Measurements from ENCODE around the gene KCNAB1. TPM values are rescaled to one million over a fixed set of nuclear protein-coding genes. Genes with fewer than 3 reads are reported as not detected.
"Not testable (repeated sequence)": the region's sequence is repeated elsewhere in the genome, so short reads cannot be mapped to it uniquely, and the experiment has no call there.

The KCNAB1 gene
- total RNA-seq, 2 experiments from 2014 or later: not detected

DNA sequence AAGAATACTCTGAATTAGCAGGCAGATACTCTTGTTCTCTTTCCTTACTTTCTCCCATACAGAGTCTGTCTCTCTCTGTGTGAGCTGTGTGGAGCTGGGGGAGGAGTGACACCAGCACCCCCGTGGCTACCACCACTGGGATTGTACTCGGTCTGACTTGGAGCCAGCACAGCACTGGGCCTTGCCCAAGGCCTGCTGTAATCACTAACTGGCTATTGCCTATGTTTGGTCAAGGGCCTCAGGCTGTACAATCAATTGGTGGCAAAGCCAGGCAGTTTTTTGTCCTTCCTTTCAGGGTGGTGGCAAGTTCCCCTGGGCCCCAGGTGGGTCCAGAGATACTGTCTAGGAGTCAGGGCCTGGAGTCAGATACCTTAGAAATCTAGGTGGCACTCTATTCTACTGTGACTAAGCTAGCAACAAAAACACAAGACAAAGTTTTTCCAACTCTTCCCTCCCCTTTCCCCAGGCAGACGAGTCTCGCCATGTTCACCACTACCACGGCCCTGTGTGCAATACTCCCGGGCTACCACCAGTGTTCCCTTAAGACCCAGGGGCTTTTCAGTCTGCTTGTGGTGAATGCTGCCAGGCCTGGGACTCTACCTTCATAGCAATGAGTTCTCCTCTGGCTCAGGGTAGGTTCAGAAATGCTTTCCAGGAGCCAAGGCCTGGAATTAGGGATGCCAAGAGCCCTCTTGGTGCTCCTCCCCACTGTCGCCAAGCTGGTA, 151.8 kb downstream of the KCNAB1 start:
- peaks cover 8% of the 10 kb centered on the region for H3K9me3 Mint-ChIP-seq
- ChIA-PET POLR2A (no interaction called here), CTCF (no interaction called here)
- H3K36me3 Mint-ChIP-seq: no peaks in the 10 kb centered on the region
- no peak for DNase-seq
- no peak overlapping the region for H3K4me3 Mint-ChIP-seq
- H3K27me3 Mint-ChIP-seq: no peaks in the 10 kb centered on the region
- intact Hi-C loops (cut with micrococcal nuclease): no loop called here
- H3K4me1 Mint-ChIP-seq (ENCODE audit: low read depth): no peaks in the 10 kb centered on the region
- H3K27ac Mint-ChIP-seq: no peak overlapping the region

GRCh38 chr3:156273111-156273694, 152.8 kb downstream of the KCNAB1 start:
- Mint-ChIP-seq H3K27ac (no peak overlapping the region), H3K4me1 (ENCODE audit: low read depth) (no peaks in the 10 kb centered on the region), H3K4me3 (no peak overlapping the region), H3K9me3 (peaks cover 8% of the 10 kb centered on the region), H3K36me3 (no peaks in the 10 kb centered on the region), H3K27me3 (no peaks in the 10 kb centered on the region)
- POLR2A ChIA-PET: no interaction called here
- no peak for DNase-seq
- CTCF ChIA-PET: interaction anchor here (0.6 kb wide), 1 partner anchor 824 kb away, joined by 3 read pairs; no protein-coding TSS in a partner anchor
- intact Hi-C loops (cut with micrococcal nuclease): no loop called here

- no peak overlapping the region for H3K27ac Mint-ChIP-seq
- ChIA-PET CTCF (no interaction called here), POLR2A (no interaction called here)
- H3K9me3 Mint-ChIP-seq: peaks cover 8% of the 10 kb centered on the region
- H3K4me1 Mint-ChIP-seq (ENCODE audit: low read depth): no peaks in the 10 kb centered on the region
- no peak overlapping the region for H3K4me3 Mint-ChIP-seq
- no peak for DNase-seq
- intact Hi-C loops (cut with micrococcal nuclease): no loop called here
- H3K36me3 Mint-ChIP-seq: no peaks in the 10 kb centered on the region
- H3K27me3 Mint-ChIP-seq: no peaks in the 10 kb centered on the region
These were observed 154.4 kb downstream of the KCNAB1 start for GRCh38 chr3:156274791-156275190.

DNA sequence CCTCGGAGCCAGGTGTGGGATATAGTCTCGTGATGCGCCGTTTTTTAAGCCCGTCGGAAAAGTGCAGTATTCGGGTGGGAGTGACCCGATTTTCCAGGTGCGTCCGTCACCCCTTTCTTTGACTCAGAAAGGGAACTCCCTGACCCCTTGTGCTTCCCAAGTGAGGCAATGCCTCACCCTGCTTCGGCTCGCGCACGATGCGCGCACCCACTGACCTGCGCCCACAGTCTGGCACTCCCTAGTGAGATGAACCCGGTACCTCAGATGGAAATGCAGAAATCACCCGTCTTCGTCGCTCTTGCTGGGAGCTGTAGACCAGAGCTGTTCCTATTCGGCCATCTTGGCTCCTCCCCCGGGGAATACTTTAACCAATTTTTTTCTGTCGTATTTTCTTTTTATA, 164.3 kb downstream of the KCNAB1 start:
- DNase-seq; H3K9me3 Mint-ChIP-seq; H3K4me3 Mint-ChIP-seq; CTCF ChIA-PET; H3K36me3 Mint-ChIP-seq; POLR2A ChIA-PET; intact Hi-C loops (cut with micrococcal nuclease); H3K27ac Mint-ChIP-seq; H3K4me1 Mint-ChIP-seq (ENCODE audit: low read depth): not testable (repeated sequence)
- H3K27me3 Mint-ChIP-seq: peaks cover 15% of the 10 kb centered on the region

DNA sequence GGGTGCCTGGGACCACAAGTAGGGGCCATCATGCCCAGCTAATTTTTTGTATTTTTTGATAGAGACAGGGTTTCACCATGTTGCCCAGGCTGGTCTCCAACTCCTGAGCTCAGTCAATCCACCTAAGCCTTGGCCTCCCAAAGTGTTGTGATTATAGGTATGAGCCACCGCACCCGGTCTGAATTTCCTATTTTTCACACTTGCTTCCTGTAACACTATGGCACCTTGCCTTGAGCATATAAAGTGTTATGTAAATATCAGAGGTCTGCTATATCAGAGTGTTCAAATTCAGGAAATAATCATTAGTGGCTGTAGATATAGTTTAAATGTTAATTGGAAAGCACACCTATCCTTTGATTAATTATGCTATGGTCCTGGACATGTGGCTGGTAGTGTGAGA, 165.2 kb downstream of the KCNAB1 start:
- Mint-ChIP-seq H3K27ac (no peak overlapping the region), H3K9me3 (no peaks in the 10 kb centered on the region), H3K36me3 (no peaks in the 10 kb centered on the region), H3K4me1 (ENCODE audit: low read depth) (no peaks in the 10 kb centered on the region), H3K27me3 (peaks cover 24% of the 10 kb centered on the region), H3K4me3 (no peak overlapping the region)
- intact Hi-C loops (cut with micrococcal nuclease): no loop called here
- no peak for DNase-seq
- ChIA-PET CTCF (no interaction called here), POLR2A (no interaction called here)

- intact Hi-C loops (cut with micrococcal nuclease): no loop called here
- ChIA-PET POLR2A (no interaction called here), CTCF (interaction anchor here (1.5 kb wide), 1 partner anchor 39 kb away, joined by 4 read pairs; no protein-coding TSS in a partner anchor)
- Mint-ChIP-seq H3K36me3 (no peaks in the 10 kb centered on the region), H3K4me3 (no peak overlapping the region), H3K4me1 (ENCODE audit: low read depth) (peaks cover 8% of the 10 kb centered on the region), H3K27me3 (peaks cover 44% of the 10 kb centered on the region), H3K27ac (no peak overlapping the region), H3K9me3 (no peaks in the 10 kb centered on the region)
- DNase-seq: no peak
These were observed 170.5 kb downstream of the KCNAB1 start for GRCh38 chr3:156290924-156291271.

GRCh38 chr3:156291272-156292123, 171.1 kb downstream of the KCNAB1 start:
- H3K9me3 Mint-ChIP-seq: no peaks in the 10 kb centered on the region
- POLR2A ChIA-PET: no interaction called here
- no peak overlapping the region for H3K27ac Mint-ChIP-seq
- intact Hi-C loops (cut with micrococcal nuclease): no loop called here
- H3K4me1 Mint-ChIP-seq (ENCODE audit: low read depth): peaks cover 8% of the 10 kb centered on the region
- no peak for DNase-seq
- H3K36me3 Mint-ChIP-seq: no peaks in the 10 kb centered on the region
- H3K4me3 Mint-ChIP-seq: no peak overlapping the region
- H3K27me3 Mint-ChIP-seq: peaks cover 45% of the 10 kb centered on the region
- CTCF ChIA-PET: interaction anchor here (1.5 kb wide), 1 partner anchor 39 kb away, joined by 4 read pairs; no protein-coding TSS in a partner anchor

DNA sequence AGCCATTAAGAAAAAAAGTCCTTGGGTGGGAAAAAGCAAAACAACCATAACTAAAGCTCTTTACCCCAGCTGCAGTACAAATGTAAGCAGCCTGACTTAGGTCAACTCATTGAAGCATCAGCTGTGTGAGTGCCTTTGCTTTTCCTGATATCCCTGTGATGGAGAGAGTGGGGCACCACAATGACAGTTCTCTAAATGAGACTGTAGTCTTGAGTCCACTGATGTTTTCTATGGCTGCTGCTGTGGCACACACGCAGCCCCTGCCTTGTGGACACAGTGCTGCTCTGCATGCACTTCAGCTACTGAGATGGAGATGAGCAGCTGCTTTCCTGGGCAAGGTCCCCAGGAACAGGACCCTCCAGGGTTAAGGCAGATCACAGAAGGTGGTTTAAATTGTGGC, 173.2 kb downstream of the KCNAB1 start:
- intact Hi-C loops (cut with micrococcal nuclease): no loop called here
- Mint-ChIP-seq H3K4me3 (no peak overlapping the region), H3K27me3 (peaks cover 41% of the 10 kb centered on the region), H3K36me3 (no peaks in the 10 kb centered on the region), H3K9me3 (no peaks in the 10 kb centered on the region), H3K4me1 (ENCODE audit: low read depth) (peaks cover 8% of the 10 kb centered on the region), H3K27ac (no peak overlapping the region)
- POLR2A ChIA-PET: no interaction called here
- CTCF ChIA-PET: no interaction called here
- DNase-seq: no peak

- DNase-seq: no peak
- Mint-ChIP-seq H3K9me3 (no peaks in the 10 kb centered on the region), H3K27ac (no peak overlapping the region), H3K27me3 (peaks cover 18% of the 10 kb centered on the region), H3K4me3 (no peak overlapping the region), H3K4me1 (ENCODE audit: low read depth) (no peaks in the 10 kb centered on the region), H3K36me3 (no peaks in the 10 kb centered on the region)
- intact Hi-C loops (cut with micrococcal nuclease): no loop called here
- ChIA-PET POLR2A (no interaction called here), CTCF (no interaction called here)
These were observed 177.2 kb downstream of the KCNAB1 start for GRCh38 chr3:156297582-156297981.

GRCh38 chr3:156298014-156298413, 177.6 kb downstream of the KCNAB1 start:
- ChIA-PET POLR2A (no interaction called here), CTCF (no interaction called here)
- Mint-ChIP-seq H3K4me3 (no peak overlapping the region), H3K4me1 (ENCODE audit: low read depth) (no peaks in the 10 kb centered on the region), H3K36me3 (no peaks in the 10 kb centered on the region), H3K9me3 (no peaks in the 10 kb centered on the region), H3K27ac (no peak overlapping the region), H3K27me3 (peaks cover 17% of the 10 kb centered on the region)
- no peak for DNase-seq
- intact Hi-C loops (cut with micrococcal nuclease): no loop called here

- no peak overlapping the region for H3K4me3 Mint-ChIP-seq
- H3K36me3 Mint-ChIP-seq: no peaks in the 10 kb centered on the region
- POLR2A ChIA-PET: no interaction called here
- intact Hi-C loops (cut with micrococcal nuclease): no loop called here
- H3K4me1 Mint-ChIP-seq (ENCODE audit: low read depth): no peaks in the 10 kb centered on the region
- CTCF ChIA-PET: no interaction called here
- no peaks in the 10 kb centered on the region for H3K9me3 Mint-ChIP-seq
- no peak for DNase-seq
- no peak overlapping the region for H3K27ac Mint-ChIP-seq
- peaks cover 11% of the 10 kb centered on the region for H3K27me3 Mint-ChIP-seq
These were observed 178.6 kb downstream of the KCNAB1 start for GRCh38 chr3:156298938-156299337.

- H3K27me3 Mint-ChIP-seq: peaks cover 10% of the 10 kb centered on the region
- POLR2A ChIA-PET: no interaction called here
These were observed 179.2 kb downstream of the KCNAB1 start for GRCh38 chr3:156299569-156299968.

More at GRCh38 chr3:156299569-156299968, 179.2 kb downstream of the KCNAB1 start:
- Mint-ChIP-seq H3K27ac (no peak overlapping the region), H3K36me3 (no peaks in the 10 kb centered on the region), H3K4me3 (no peak overlapping the region), H3K4me1 (ENCODE audit: low read depth) (no peaks in the 10 kb centered on the region), H3K9me3 (no peaks in the 10 kb centered on the region)
- CTCF ChIA-PET: no interaction called here
- DNase-seq: no peak
- intact Hi-C loops (cut with micrococcal nuclease): no loop called here
